ENCODE data around the gene VILL.

Gene VILL

DNA sequence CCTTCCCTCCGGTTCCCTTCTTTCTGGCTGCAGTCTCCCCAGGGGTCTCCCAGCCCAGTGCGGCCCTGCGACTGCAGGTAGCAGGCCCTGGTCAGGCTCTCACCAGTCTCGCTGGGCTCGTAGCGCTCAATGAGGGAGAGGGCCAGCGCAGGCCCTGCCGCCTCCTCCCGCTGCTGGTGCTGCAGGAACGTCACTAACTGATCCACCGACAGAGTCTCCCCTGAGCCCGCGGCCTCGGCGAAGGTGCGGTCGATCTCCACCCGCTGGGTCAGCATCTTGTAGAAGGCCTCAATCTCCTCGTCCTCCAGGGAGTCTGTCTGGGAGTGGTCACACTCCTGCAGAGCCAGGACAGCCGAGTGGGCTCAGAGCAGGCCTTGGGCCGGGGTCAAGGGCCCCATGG lies 20.5 kb downstream of the VILL start:
- no peaks in the 10 kb centered on the region for H3K27me3 ChIP-seq
- H3K4me1 ChIP-seq (ENCODE audit: control insufficient read depth in 1 of 2, insufficient read depth in 1 of 2, low read depth in 1 of 2, low read length in 1 of 2): peaks cover 15 to 17% of the 10 kb centered on the region in 2 experiments
- H3K27ac ChIP-seq: no peak overlapping the region
- peaks cover 67% of the 10 kb centered on the region for H3K36me3 ChIP-seq
- TF ChIP-seq CTCF (IDR thresholded peaks at IDR 0.05): no peak
- H3K4me3 ChIP-seq (ENCODE audit: low read depth in 1 of 2, low read length in 1 of 2): no peak overlapping the region
- no peaks in the 10 kb centered on the region for H3K9me3 ChIP-seq

DNA sequence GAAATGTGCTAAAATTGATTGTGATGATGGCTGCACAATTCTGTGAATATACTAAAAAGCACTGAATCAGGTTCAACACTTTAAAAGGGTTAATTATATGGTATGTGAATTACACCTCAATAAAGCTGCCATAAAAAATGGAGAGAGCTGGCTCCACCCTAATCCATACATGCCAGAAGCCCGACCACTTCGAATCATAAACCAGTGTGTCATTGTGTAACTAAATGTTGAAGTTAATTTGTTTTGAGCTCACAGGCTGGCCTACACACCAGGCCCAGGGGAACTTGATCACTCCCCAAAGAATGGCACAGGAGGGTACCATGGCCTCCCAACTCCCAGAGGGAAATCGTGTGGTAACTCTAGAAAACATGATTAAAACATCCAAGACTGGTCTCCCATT lies 24.9 kb downstream of the VILL start:
- H3K9me3 ChIP-seq: no peaks in the 10 kb centered on the region
- H3K4me1 ChIP-seq (ENCODE audit: control insufficient read depth in 1 of 2, insufficient read depth in 1 of 2, low read depth in 1 of 2, low read length in 1 of 2): peaks cover 38 to 45% of the 10 kb centered on the region in 2 experiments
- TF ChIP-seq CTCF (IDR thresholded peaks at IDR 0.05): no peak
- no peak overlapping the region for H3K27ac ChIP-seq
- peaks cover 67% of the 10 kb centered on the region for H3K36me3 ChIP-seq
- H3K4me3 ChIP-seq (ENCODE audit: low read depth in 1 of 2, low read length in 1 of 2): no peak overlapping the region
- no peaks in the 10 kb centered on the region for H3K27me3 ChIP-seq

DNA sequence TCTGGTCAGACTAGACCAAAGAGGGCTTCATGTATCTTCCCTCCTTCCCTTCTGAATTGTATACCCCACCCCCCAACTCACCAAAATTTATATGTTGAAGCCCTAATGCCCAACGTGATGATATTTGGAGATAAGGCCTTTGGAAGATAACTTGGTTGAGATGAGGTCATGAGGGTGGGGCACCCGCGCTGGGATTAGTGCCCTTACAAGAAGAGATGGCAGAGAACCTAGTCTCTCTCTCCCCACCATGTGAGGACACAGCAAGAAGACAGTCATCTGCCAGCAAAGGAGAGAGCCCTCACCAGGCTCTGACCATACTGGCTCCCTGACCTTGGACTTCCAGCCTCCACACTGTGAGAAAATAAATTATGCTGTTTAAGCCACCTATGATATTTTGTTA lies 25.4 kb downstream of the VILL start:
- Histone ChIP-seq H3K9me3 (no peaks in the 10 kb centered on the region), H3K27ac (no peak overlapping the region), H3K4me1 (ENCODE audit: control insufficient read depth in 1 of 2, insufficient read depth in 1 of 2, low read depth in 1 of 2, low read length in 1 of 2) (peaks cover 43 to 46% of the 10 kb centered on the region in 2 experiments), H3K36me3 (peaks cover 62% of the 10 kb centered on the region), H3K27me3 (no peaks in the 10 kb centered on the region), H3K4me3 (ENCODE audit: low read depth in 1 of 2, low read length in 1 of 2) (no peak overlapping the region)
- TF ChIP-seq CTCF (IDR thresholded peaks at IDR 0.05): no peak

DNA sequence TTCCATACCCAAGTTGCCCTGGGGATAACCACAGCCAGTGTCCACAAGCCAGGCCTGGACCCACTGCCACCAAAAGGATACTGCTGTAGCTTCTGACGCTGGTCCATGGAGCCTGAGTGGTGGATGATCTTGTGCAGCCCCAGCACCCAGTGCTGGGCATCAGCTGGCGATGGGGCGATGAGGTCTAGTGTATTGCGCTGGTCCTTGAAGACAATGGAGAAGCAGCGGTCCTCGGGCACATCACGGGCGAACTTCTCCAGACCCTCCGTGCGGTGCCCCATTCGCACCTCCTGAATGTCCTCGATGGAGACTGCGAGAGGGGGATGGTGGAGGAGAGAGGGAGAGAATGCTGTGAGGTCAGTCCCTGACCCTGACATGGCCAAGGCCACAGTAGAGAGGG lies 25.8 kb downstream of the VILL start:
- H3K36me3 ChIP-seq: peaks cover 58% of the 10 kb centered on the region
- H3K27ac ChIP-seq: no peak overlapping the region
- no peaks in the 10 kb centered on the region for H3K27me3 ChIP-seq
- H3K9me3 ChIP-seq: no peaks in the 10 kb centered on the region
- peaks cover 43 to 50% of the 10 kb centered on the region in 2 experiments for H3K4me1 ChIP-seq (ENCODE audit: control insufficient read depth in 1 of 2, insufficient read depth in 1 of 2, low read depth in 1 of 2, low read length in 1 of 2)
- TF ChIP-seq CTCF (IDR thresholded peaks at IDR 0.05): no peak
- no peak overlapping the region for H3K4me3 ChIP-seq (ENCODE audit: low read depth in 1 of 2, low read length in 1 of 2)

- Histone ChIP-seq H3K9me3 (no peaks in the 10 kb centered on the region), H3K4me3 (ENCODE audit: low read depth in 1 of 2, low read length in 1 of 2) (no peak overlapping the region), H3K27me3 (no peaks in the 10 kb centered on the region), H3K4me1 (ENCODE audit: control insufficient read depth in 1 of 2, insufficient read depth in 1 of 2, low read depth in 1 of 2, low read length in 1 of 2) (peaks cover 46 to 55% of the 10 kb centered on the region in 2 experiments), H3K27ac (no peak overlapping the region), H3K36me3 (peaks cover 55% of the 10 kb centered on the region)
- no peak for TF ChIP-seq CTCF (IDR thresholded peaks at IDR 0.05)
Measured at GRCh38 chr3:38016847-38017444, 26.4 kb downstream of the VILL start.

Measured in neutrophil (primary cell).